Effector memory CD4-positive, alpha-beta T cell (primary cell): Measurements from ENCODE around the gene OR2T12.
"Not testable (repeated sequence)": the region's sequence is repeated elsewhere in the genome, so short reads cannot be mapped to it uniquely, and the experiment has no call there.

ENCODE experiments used
- DNase-seq, 3 donors: peaks; one replicate each; pipeline ENCODE4 v3.0.0-alpha.2; 2020
- H3K27ac ChIP-seq: 2 replicates; pipeline ENCODE4 v1.7.0; 2013; ENCODE audit warnings: mild to moderate bottlenecking, low read length, moderate library complexity; ENCODE audit not compliant: insufficient read depth, poor library complexity, severe bottlenecking
- H3K27me3 ChIP-seq: replicated peaks from 2 replicates; pipeline ENCODE4 v1.7.0; 2013; ENCODE audit warnings: mild to moderate bottlenecking, low read length; ENCODE audit not compliant: insufficient read depth, control insufficient read depth, poor library complexity, severe bottlenecking
- H3K36me3 ChIP-seq: 2 replicates; pipeline ENCODE4 v1.7.0; 2013; ENCODE audit warnings: mild to moderate bottlenecking, low read length, moderate library complexity; ENCODE audit not compliant: control insufficient read depth, insufficient read depth
- H3K4me1 ChIP-seq: 2 replicates; pipeline ENCODE4 v1.7.0; 2013; ENCODE audit warnings: low read length, mild to moderate bottlenecking; ENCODE audit not compliant: control insufficient read depth, insufficient read depth, poor library complexity, severe bottlenecking
- H3K4me3 ChIP-seq: 2 replicates; pipeline ENCODE4 v1.7.0; 2013; ENCODE audit warnings: low read length, low read depth, mild to moderate bottlenecking; ENCODE audit not compliant: insufficient read depth, poor library complexity, severe bottlenecking
- H3K9me3 ChIP-seq: 2 replicates; pipeline ENCODE4 v1.7.0; 2013; ENCODE audit warnings: mild to moderate bottlenecking, low read length, moderate library complexity; ENCODE audit not compliant: control insufficient read depth

OR2T12 gene

GRCh38 chr1:248273225-248273624 is 30.0 kb downstream of the OR2T12 start:
- H3K4me1 ChIP-seq, H3K36me3 ChIP-seq, DNase-seq, H3K27ac ChIP-seq, H3K4me3 ChIP-seq, H3K27me3 ChIP-seq, H3K9me3 ChIP-seq: not testable (repeated sequence)

- Histone ChIP-seq H3K27ac (no peak overlapping the region), H3K4me1 (no peaks in the 10 kb centered on the region), H3K36me3 (no peaks in the 10 kb centered on the region), H3K27me3 (no peaks in the 10 kb centered on the region), H3K4me3 (no peak overlapping the region), H3K9me3 (no peaks in the 10 kb centered on the region)
- no peak for DNase-seq
Measured at GRCh38 chr1:248268178-248268577, 35.0 kb downstream of the OR2T12 start.

GRCh38 chr1:248259309-248259708 is 43.9 kb downstream of the OR2T12 start:
- not testable (repeated sequence) for H3K9me3 ChIP-seq, DNase-seq, H3K27me3 ChIP-seq, H3K36me3 ChIP-seq, H3K4me3 ChIP-seq, H3K27ac ChIP-seq, H3K4me1 ChIP-seq

- DNase-seq = no peak
Measured at GRCh38 chr1:248243204-248243603, 60.0 kb downstream of the OR2T12 start.

More at GRCh38 chr1:248243204-248243603, 60.0 kb downstream of the OR2T12 start:
- Histone ChIP-seq H3K9me3 (no peaks in the 10 kb centered on the region), H3K36me3 (no peaks in the 10 kb centered on the region), H3K4me1 (no peaks in the 10 kb centered on the region), H3K4me3 (no peak overlapping the region), H3K27ac (no peak overlapping the region), H3K27me3 (no peaks in the 10 kb centered on the region)
